ENCODE results near the gene MYO5A.

GRCh38 chr15:52464478-52464877 lies 64.2 kb downstream of the MYO5A start:
- TF ChIP-seq CTCF (IDR thresholded peaks at IDR 0.05; ENCODE audit: extremely low read depth in 1 of 2, insufficient read depth in 1 of 2, low read depth in 1 of 2, low read length in 2 of 2), result no peak
- no peak for TF ChIP-seq EZH2 (IDR thresholded peaks at IDR 0.05; ENCODE audit: borderline replicate concordance, low read depth, low read length, severe bottlenecking)

All from endothelial cell of umbilical vein (primary cell).